ENCODE data around the gene SPIB. TPM values are rescaled to one million over a fixed set of nuclear protein-coding genes. Genes with fewer than 3 reads are reported as not detected.

The SPIB gene
- total and polyA plus RNA-seq, 2 of the 4 experiments (the other 2 are of a cell fraction) = not detected

DNA sequence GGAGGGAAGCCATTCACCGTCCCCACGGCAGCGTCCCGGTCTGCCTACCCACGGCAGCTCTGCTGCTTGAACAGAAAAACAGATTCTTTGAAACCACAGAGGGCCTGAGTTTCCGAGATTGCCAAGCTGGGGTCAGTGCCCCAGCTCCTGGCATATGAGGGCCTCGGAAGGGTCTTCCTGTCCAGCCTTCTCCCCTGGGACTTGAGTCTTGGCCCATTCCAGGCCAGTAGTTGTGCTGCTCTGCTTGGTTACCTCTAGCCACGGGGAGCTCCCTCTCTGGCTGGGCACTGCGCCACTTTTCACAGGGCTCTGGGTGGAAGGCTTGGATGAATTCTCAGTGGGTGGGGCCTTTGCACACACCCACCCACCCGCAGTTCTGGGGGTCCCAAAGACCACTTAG, 8.6 kb upstream of the SPIB start:
- H3K79me1 ChIP-seq (ENCODE audit: low read depth in 1 of 2, low read length in 2 of 2) = no peaks in the 10 kb centered on the region
- H3K56ac ChIP-seq (ENCODE audit: extremely low read depth, insufficient read depth, low read length) = no peak overlapping the region
- H2AK9ac ChIP-seq (replicated peaks; ENCODE audit: low read depth, low read length, poor library complexity) = no peak overlapping the region
- H2AK5ac ChIP-seq (ENCODE audit: low read depth, low read length) = no peak overlapping the region
- no peak for TF ChIP-seq MAFK (IDR thresholded peaks at IDR 0.05; ENCODE audit: low read depth, low read length)
- TF ChIP-seq SMC3 (IDR thresholded peaks at IDR 0.05; ENCODE audit: low read depth, low read length) = no peak
- no peak for TF ChIP-seq RCOR1 (IDR thresholded peaks at IDR 0.05; ENCODE audit: insufficient replicate concordance, low read length)
- no peak for TF ChIP-seq MXI1 (IDR thresholded peaks at IDR 0.05; ENCODE audit: borderline replicate concordance, low read depth, low read length)
- no peak for TF ChIP-seq FOS (IDR thresholded peaks at IDR 0.05; ENCODE audit: low read depth, low read length)
- H2BK120ac ChIP-seq (ENCODE audit: low read depth, low read length) = no peak overlapping the region
- no peak overlapping the region for H2BK15ac ChIP-seq (ENCODE audit: low read depth, low read length)
- ChIA-PET POLR2A (ENCODE audit: unreplicated experiment) (no interaction called here), CTCF (no interaction called here)
- no peak overlapping the region for H3K14ac ChIP-seq (replicated peaks; ENCODE audit: low read depth, low read length)
- dilution Hi-C loops (cut with HindIII; ENCODE audit: low sequenced_read_pairs, unreplicated experiment) = no loop called here
- no peak overlapping the region for H2BK5ac ChIP-seq (ENCODE audit: low read depth, low read length, poor library complexity, severe bottlenecking)
- no peak overlapping the region for H4K8ac ChIP-seq (ENCODE audit: low read depth in 2 of 2, low read length in 2 of 2)
- no peak overlapping the region for H3K9ac ChIP-seq (ENCODE audit: low read depth, low read length)
- H3K4me3 ChIP-seq (ENCODE audit: insufficient read depth, low read depth, low read length) = no peak overlapping the region
- H3K27ac ChIP-seq (ENCODE audit: insufficient read depth, low read length) = no peak overlapping the region
- H4K20me1 ChIP-seq (ENCODE audit: insufficient read depth, low read length) = no peaks in the 10 kb centered on the region
- no peak overlapping the region for H3K23ac ChIP-seq (ENCODE audit: low read depth, low read length)
- H2BK20ac ChIP-seq (ENCODE audit: low read depth, low read length) = no peak overlapping the region
- in situ Hi-C loops (cut with MboI; ENCODE audit: low sequenced_read_pairs) = no loop called here
- H3K36me3 ChIP-seq (ENCODE audit: control insufficient read depth, insufficient read depth, low read length) = peaks cover 7% of the 10 kb centered on the region
- no peak overlapping the region for H4K5ac ChIP-seq (ENCODE audit: low read depth, low read length)
- H3K4me2 ChIP-seq (ENCODE audit: low read depth, low read length) = no peak overlapping the region
- no TSS peak for BruUV-seq (replicated peaks)
- no peak overlapping the region for H3K18ac ChIP-seq (ENCODE audit: low read depth, low read length)
- H3K4me1 ChIP-seq (ENCODE audit: control insufficient read depth, insufficient read depth, low read length) = no peaks in the 10 kb centered on the region
- ATAC-seq (ENCODE audit: low read depth) = no peak
- DNase-seq = no peak
- H3K9me1 ChIP-seq (ENCODE audit: insufficient read depth, low read length) = no peaks in the 10 kb centered on the region; the same call in 1 of the 2 replicates
- intact Hi-C loops (cut with micrococcal nuclease) = no loop called here
- WGBS, 2 experiments (ENCODE audit: extremely low coverage in 2 of 2, insufficient read length in 1 of 2) = 89% methylated on average over 5 of the region's 10 CpGs; no CpG with 5 or more reads in 1 of the 2 experiments
- no peak overlapping the region for H3K4ac ChIP-seq (ENCODE audit: low read depth, low read length)
- H3K9me3 ChIP-seq (ENCODE audit: control insufficient read depth, insufficient read depth, low read length) = no peaks in the 10 kb centered on the region
- H4K91ac ChIP-seq (ENCODE audit: insufficient read depth, low read depth, low read length) = no peak overlapping the region
- no peaks in the 10 kb centered on the region for H3K27me3 ChIP-seq (ENCODE audit: control insufficient read depth, insufficient read depth, low read length)
- H2AFZ ChIP-seq (replicated peaks; ENCODE audit: low read length, poor library complexity) = no peak overlapping the region
